ENCODE results near the gene UXS1. TPM values are rescaled to one million over a fixed set of nuclear protein-coding genes. Genes with fewer than 3 reads are reported as not detected.

Gene UXS1
- total RNA-seq, 1 donor from 2014 or later = 58.5 TPM

DNA sequence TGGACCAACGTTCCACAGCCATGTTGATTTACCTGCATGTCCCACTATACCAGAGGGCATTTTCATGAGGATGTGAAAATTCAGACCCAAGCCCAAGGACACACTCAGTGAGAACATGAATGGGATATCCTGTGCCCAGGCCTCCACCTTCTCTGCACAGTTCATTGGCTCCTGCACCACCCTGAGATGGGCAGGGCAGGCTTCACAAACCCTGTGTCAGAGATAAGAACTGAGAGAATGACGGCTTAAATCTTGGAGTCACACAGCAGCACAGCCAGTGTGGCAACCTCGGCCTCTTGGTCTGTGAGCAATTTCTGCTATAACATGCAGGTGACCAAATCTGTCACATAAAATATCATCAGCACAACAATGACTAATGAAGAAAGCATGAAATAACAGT lies 71.9 kb downstream of the UXS1 start:
- DNase-seq (ENCODE audit: extremely low spot score, unreplicated experiment) = no peak
- TF ChIP-seq, protein P1, sequence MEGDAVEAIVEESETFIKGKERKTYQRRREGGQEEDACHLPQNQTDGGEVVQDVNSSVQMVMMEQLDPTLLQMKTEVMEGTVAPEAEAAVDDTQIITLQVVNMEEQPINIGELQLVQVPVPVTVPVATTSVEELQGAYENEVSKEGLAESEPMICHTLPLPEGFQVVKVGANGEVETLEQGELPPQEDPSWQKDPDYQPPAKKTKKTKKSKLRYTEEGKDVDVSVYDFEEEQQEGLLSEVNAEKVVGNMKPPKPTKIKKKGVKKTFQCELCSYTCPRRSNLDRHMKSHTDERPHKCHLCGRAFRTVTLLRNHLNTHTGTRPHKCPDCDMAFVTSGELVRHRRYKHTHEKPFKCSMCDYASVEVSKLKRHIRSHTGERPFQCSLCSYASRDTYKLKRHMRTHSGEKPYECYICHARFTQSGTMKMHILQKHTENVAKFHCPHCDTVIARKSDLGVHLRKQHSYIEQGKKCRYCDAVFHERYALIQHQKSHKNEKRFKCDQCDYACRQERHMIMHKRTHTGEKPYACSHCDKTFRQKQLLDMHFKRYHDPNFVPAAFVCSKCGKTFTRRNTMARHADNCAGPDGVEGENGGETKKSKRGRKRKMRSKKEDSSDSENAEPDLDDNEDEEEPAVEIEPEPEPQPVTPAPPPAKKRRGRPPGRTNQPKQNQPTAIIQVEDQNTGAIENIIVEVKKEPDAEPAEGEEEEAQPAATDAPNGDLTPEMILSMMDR (conservative IDR thresholded peaks at IDR 0.05) = no peak
- Mint-ChIP-seq H3K9me3 (no peaks in the 10 kb centered on the region), H3K36me3 (peaks cover 26% of the 10 kb centered on the region), H3K4me3 (no peak overlapping the region), H3K4me1 (ENCODE audit: unreplicated experiment) (peaks cover 19% of the 10 kb centered on the region), H3K27ac (no peak overlapping the region), H3K27me3 (no peaks in the 10 kb centered on the region)

DNA sequence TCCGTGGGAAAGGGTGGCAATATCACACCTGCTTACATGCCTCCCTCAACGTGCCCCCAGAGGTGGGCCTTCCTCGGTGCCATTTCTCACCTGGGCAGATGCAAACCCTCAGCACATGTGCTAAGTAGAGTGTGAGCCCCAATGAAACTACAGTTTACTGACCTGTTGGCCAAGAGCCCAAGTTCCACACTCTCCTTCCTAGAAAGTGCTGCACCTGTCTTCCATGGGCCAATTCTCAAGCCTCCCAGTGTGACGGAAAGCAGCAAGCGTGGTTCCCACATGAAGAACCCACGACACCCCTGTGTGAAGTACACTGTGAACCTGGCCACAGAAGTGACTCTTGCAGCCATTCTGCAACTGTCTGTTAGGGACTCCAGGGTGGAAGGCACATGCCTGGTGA lies 73.7 kb downstream of the UXS1 start:
- H3K36me3 Mint-ChIP-seq = peaks cover 31% of the 10 kb centered on the region
- H3K27ac Mint-ChIP-seq = no peak overlapping the region
- peaks cover 26% of the 10 kb centered on the region for H3K4me1 Mint-ChIP-seq (ENCODE audit: unreplicated experiment)
- H3K27me3 Mint-ChIP-seq = no peaks in the 10 kb centered on the region
- H3K9me3 Mint-ChIP-seq = no peaks in the 10 kb centered on the region
- no peak overlapping the region for H3K4me3 Mint-ChIP-seq
- TF ChIP-seq, protein P1 (conservative IDR thresholded peaks at IDR 0.05) = no peak
- DNase-seq (ENCODE audit: extremely low spot score, unreplicated experiment) = no peak

DNA sequence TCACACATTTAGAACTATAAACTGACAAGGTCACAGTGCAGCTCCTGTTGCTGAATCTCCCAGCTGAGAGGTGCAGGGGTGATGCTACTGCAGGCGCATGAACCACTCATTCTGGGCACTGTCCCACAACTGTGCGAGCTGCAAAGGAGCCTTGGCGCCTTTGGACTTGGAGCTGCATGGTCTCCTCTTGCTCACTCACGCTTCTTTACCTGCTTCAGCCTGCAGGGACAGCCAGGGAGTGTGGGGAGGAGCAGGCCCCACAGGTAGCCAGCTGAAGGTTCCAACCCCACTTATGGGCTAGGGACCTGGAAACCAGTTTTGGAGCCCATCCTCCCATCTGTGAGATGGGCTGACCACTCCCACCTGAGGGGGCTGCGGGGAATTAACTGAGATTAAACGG lies 75.0 kb downstream of the UXS1 start:
- no peaks in the 10 kb centered on the region for H3K27me3 Mint-ChIP-seq
- no peak overlapping the region for H3K4me3 Mint-ChIP-seq
- no peaks in the 10 kb centered on the region for H3K9me3 Mint-ChIP-seq
- H3K36me3 Mint-ChIP-seq = peaks cover 23% of the 10 kb centered on the region
- no peak overlapping the region for H3K27ac Mint-ChIP-seq
- TF ChIP-seq, protein P1 (conservative IDR thresholded peaks at IDR 0.05) = no peak
- peaks cover 16% of the 10 kb centered on the region for H3K4me1 Mint-ChIP-seq (ENCODE audit: unreplicated experiment)
- no peak for DNase-seq (ENCODE audit: extremely low spot score, unreplicated experiment)

DNA sequence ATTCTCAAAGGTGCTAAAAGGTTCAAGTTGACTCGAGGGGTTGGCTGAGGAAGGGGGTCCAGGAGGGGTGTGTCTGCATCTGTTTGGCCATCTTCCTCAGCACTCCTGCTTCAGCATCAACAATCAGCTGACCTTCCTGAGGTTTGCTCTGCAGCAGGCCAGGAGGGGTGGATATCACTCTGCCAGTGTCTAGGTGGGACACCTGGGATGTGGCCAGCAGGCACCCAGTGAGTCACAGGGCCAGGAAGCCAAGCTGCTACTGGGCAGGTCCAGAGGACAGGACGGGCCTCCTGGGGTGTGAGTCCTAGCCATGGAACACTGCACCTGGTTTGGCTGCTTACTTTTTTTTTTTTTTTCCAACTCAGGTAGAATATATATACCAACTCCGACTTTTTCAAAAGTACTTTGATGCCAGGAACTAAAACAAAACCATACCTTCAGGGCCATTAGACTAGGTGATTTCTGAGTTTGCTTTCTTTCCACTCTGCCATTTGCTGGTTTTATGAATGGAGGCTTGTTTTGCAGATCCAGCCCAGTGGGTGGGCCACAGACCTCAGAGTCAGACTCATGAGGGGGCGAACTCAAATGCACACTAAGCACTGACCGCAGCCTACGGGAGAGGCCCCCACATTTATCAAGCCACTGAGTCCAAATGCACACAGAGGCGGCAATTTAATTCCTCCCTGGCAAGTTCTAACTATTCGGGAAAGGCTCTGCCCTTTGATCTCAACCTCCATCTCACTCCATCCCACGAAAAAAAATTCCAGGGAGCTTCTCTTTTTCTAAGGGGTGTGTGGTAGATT lies 76.0 kb downstream of the UXS1 start:
- TF ChIP-seq, protein P1 (conservative IDR thresholded peaks at IDR 0.05) = no peak
- peaks cover 23% of the 10 kb centered on the region for H3K36me3 Mint-ChIP-seq
- peaks cover 16% of the 10 kb centered on the region for H3K4me1 Mint-ChIP-seq (ENCODE audit: unreplicated experiment)
- peak overlapping the region; percentile 45 for H3K27ac Mint-ChIP-seq
- DNase-seq (ENCODE audit: extremely low spot score, unreplicated experiment) = no peak
- H3K4me3 Mint-ChIP-seq = no peak overlapping the region
- no peaks in the 10 kb centered on the region for H3K27me3 Mint-ChIP-seq
- no peaks in the 10 kb centered on the region for H3K9me3 Mint-ChIP-seq

DNA sequence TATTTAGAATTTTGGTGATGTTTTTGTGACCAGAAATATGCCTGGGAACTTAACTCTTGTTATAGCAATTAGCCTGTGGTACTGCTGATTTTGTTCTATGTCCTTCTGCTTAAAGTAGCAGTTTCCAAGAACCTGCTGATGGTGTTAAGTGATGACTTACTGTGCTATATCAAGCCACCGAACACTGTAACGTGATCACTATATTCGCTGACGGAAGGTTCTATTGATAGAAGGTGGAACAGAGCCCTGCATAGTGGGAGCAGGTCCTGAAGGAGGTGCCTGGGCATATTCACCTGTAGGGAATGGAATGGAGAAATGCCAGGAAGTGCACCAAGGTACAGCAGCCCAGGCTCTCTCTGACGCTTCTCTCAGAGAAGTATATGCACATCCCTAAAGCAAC lies 76.8 kb downstream of the UXS1 start:
- Mint-ChIP-seq H3K36me3 (peaks cover 24% of the 10 kb centered on the region), H3K27me3 (no peaks in the 10 kb centered on the region), H3K9me3 (no peaks in the 10 kb centered on the region), H3K4me1 (ENCODE audit: unreplicated experiment) (peaks cover 16% of the 10 kb centered on the region), H3K4me3 (no peak overlapping the region), H3K27ac (no peak overlapping the region)
- TF ChIP-seq, protein P1 (conservative IDR thresholded peaks at IDR 0.05) = no peak
- no peak for DNase-seq (ENCODE audit: extremely low spot score, unreplicated experiment)
